Thyroid gland (tissue), 4 donors: ENCODE results near the gene KAT6B. TPM values are rescaled to one million over a fixed set of nuclear protein-coding genes. Genes with fewer than 3 reads are reported as not detected.

ENCODE experiments used
- DNase-seq, 2 donors: peaks; one replicate each; pipeline ENCODE4 v3.0.0-alpha.2; 2019
- H3K27ac ChIP-seq, 3 donors: fragments of 200-600 bp; sonication (generic); 1 replicate in 2 of 3; 2 replicates in 1 of 3; pipeline ENCODE4 v1.5.1; 2016 to 2019; ENCODE audit warnings: mild to moderate bottlenecking in 1 of 3, moderate library complexity in 1 of 3
- H3K27me3 ChIP-seq: fragments of 200-600 bp; sonication (generic); one replicate; pipeline ENCODE4 v1.5.1; 2019
- H3K36me3 ChIP-seq, 2 donors: fragments of 200-600 bp; sonication (generic); one replicate each; pipeline ENCODE4 v1.5.1; 2016 to 2019
- H3K4me1 ChIP-seq, 2 donors: fragments of 200-600 bp; sonication (generic); one replicate each; pipeline ENCODE4 v1.5.1; 2017 to 2019
- H3K4me3 ChIP-seq, 3 donors: fragments of 200-600 bp; sonication (generic); replicated peaks in 1 of 3; 1 replicate in 2 of 3; 2 replicates in 1 of 3; pipeline ENCODE4 v1.5.1; 2016; ENCODE audit warnings: mild to moderate bottlenecking in 1 of 3
- H3K9me3 ChIP-seq: fragments of 200-600 bp; sonication (generic); one replicate; pipeline ENCODE4 v1.5.1; 2017
- CTCF ChIP-seq, 6 experiments: fragments of 200-600 bp in 3 of 6; fragments of 450-650 bp in 3 of 6; sonication (generic) in 3 of 6; IDR thresholded peaks; one replicate each; pipeline ENCODE4 v1.5.1; 2016 to 2019; ENCODE audit warnings: antibody characterized with exemption in 6 of 6, mild to moderate bottlenecking in 2 of 6, inconsistent platforms in 1 of 6, moderate library complexity in 1 of 6
- POLR2A ChIP-seq, 2 donors: fragments of 450-650 bp; IDR thresholded peaks; one replicate each; pipeline ENCODE4 v1.6.1; 2017; ENCODE audit warnings: antibody characterized with exemption in 2 of 2, mild to moderate bottlenecking in 2 of 2, moderate library complexity in 1 of 2
- WGBS, 2 donors: methylation state at CpG; one replicate each; pipeline ENCODE4 v1.1.5; 2017; 5-methylcytosine and 5-hydroxymethylcytosine counted together
- intact Hi-C: fragments of 100-400 bp; cut with DNase I; formaldehyde crosslinking; loops from one replicate; pipeline ENCODE4 v1.15.1; 2023
- total RNA-seq, 4 donors: library from RNA; depleted of rRNA; stranded (reverse); fragments of >200 nt; gene quantifications; one replicate each; pipeline ENCODE4 v1.2.3, GENCODE V29; 2016

The KAT6B gene
- total RNA-seq, 4 donors from 2014 or later: 56.5 to 115 (median 76.3) TPM

GRCh38 chr10:74953214-74953613 lies 126.8 kb downstream of the KAT6B start:
- H3K4me1 ChIP-seq: peaks cover 0 to 1% of the 10 kb centered on the region in 2 donors
- WGBS, 2 donors: 78 to 88% methylated on average over 2 of the region's 2 CpGs
- H3K27me3 ChIP-seq: no peaks in the 10 kb centered on the region
- no peak for DNase-seq
- no peaks in the 10 kb centered on the region for H3K9me3 ChIP-seq
- H3K36me3 ChIP-seq: no peaks in the 10 kb centered on the region
- no peak overlapping the region for H3K27ac ChIP-seq
- H3K4me3 ChIP-seq: no peak overlapping the region
- no peak for TF ChIP-seq POLR2A (IDR thresholded peaks at IDR 0.05)
- no peak for TF ChIP-seq CTCF (IDR thresholded peaks at IDR 0.05)
- intact Hi-C loops: no loop called here

GRCh38 chr10:74955796-74956195 lies 129.4 kb downstream of the KAT6B start:
- TF ChIP-seq CTCF (IDR thresholded peaks at IDR 0.05) (no peak), POLR2A (IDR thresholded peaks at IDR 0.05) (no peak)
- no peak for DNase-seq
- no peaks in the 10 kb centered on the region for H3K9me3 ChIP-seq
- H3K36me3 ChIP-seq: no peaks in the 10 kb centered on the region
- H3K4me3 ChIP-seq: no peak overlapping the region
- intact Hi-C loops: no loop called here
- 96% methylated on average over 5 of the region's 5 CpGs for WGBS, 2 donors
- H3K27me3 ChIP-seq: no peaks in the 10 kb centered on the region
- no peaks in the 10 kb centered on the region for H3K4me1 ChIP-seq
- no peak overlapping the region for H3K27ac ChIP-seq

GRCh38 chr10:74956555-74957111 lies 130.2 kb downstream of the KAT6B start:
- no peaks in the 10 kb centered on the region for H3K4me1 ChIP-seq
- H3K36me3 ChIP-seq: no peaks in the 10 kb centered on the region
- TF ChIP-seq CTCF (IDR thresholded peaks at IDR 0.05) (no peak), POLR2A (IDR thresholded peaks at IDR 0.05) (no peak)
- 94 to 95% methylated on average over 1 of the region's 1 CpG for WGBS, 2 donors
- intact Hi-C loops: no loop called here
- no peaks in the 10 kb centered on the region for H3K9me3 ChIP-seq
- no peaks in the 10 kb centered on the region for H3K27me3 ChIP-seq
- H3K27ac ChIP-seq: no peak overlapping the region
- no peak overlapping the region for H3K4me3 ChIP-seq
- DNase-seq: no peak

- Histone ChIP-seq H3K4me3 (no peak overlapping the region), H3K9me3 (no peaks in the 10 kb centered on the region), H3K27ac (no peak overlapping the region), H3K4me1 (no peaks in the 10 kb centered on the region), H3K36me3 (no peaks in the 10 kb centered on the region), H3K27me3 (no peaks in the 10 kb centered on the region)
- WGBS, 2 donors: 64 to 67% methylated on average over 9 of the region's 9 CpGs
- intact Hi-C loops: no loop called here
- DNase-seq: no peak
- no peak for TF ChIP-seq CTCF (IDR thresholded peaks at IDR 0.05)
- TF ChIP-seq POLR2A (IDR thresholded peaks at IDR 0.05): no peak
These were observed 131.0 kb downstream of the KAT6B start for GRCh38 chr10:74957285-74957961.

GRCh38 chr10:74958316-74958715 lies 131.9 kb downstream of the KAT6B start:
- no peak for DNase-seq
- no peaks in the 10 kb centered on the region for H3K36me3 ChIP-seq
- TF ChIP-seq POLR2A (IDR thresholded peaks at IDR 0.05) (no peak), CTCF (IDR thresholded peaks at IDR 0.05) (no peak)
- H3K4me3 ChIP-seq: no peak overlapping the region
- intact Hi-C loops: no loop called here
- 99% methylated on average over 3 of the region's 3 CpGs for WGBS, 2 donors
- no peaks in the 10 kb centered on the region for H3K9me3 ChIP-seq
- no peaks in the 10 kb centered on the region for H3K27me3 ChIP-seq
- no peak overlapping the region for H3K27ac ChIP-seq
- H3K4me1 ChIP-seq: no peaks in the 10 kb centered on the region
